ENCODE data around the gene MAPK11.

MAPK11 gene

DNA sequence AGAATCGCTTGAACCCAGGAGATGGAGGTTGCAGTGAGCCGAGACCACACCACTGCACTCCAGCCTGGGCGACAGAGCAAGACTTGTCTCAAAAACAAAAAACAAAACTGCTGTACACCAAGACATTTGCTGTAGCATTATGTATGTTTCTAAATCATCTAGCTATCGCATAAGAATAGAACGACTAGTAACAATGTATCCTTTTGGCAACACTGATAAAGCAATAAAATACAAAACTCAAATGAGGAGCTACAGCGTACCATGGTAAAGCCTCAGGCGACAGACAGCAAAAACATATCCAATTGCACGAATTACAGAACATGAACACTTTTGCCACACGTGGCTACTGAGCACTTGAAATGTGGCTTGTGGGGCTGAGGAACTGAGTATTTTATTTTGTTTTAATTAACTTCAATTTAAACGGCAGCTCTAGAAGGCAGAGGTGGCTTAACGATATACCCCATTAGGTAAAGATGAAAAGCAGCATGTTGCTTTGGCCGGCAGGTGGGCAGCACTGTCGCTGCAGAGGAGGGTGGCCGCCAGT is 27.7 kb downstream of the MAPK11 start:
- peak overlapping the region; percentile 93 for H3K4me2 ChIP-seq (ENCODE audit: low read depth, low read length, poor library complexity, severe bottlenecking)
- peaks cover 28% of the 10 kb centered on the region for H3K4me1 ChIP-seq (ENCODE audit: insufficient read depth, low read length, poor library complexity, severe bottlenecking)
- no peak overlapping the region for H2AFZ ChIP-seq (ENCODE audit: low read length)
- H3K4me3 ChIP-seq (ENCODE audit: low read length, poor library complexity, severe bottlenecking), result peak overlapping the region; percentile 93
- H3K36me3 ChIP-seq (ENCODE audit: insufficient read depth, low read length), result no peaks in the 10 kb centered on the region
- no peaks in the 10 kb centered on the region for H3K9me2 ChIP-seq (replicated peaks; ENCODE audit: low read depth, low read length)
- peak overlapping the region; percentile 61 for H3K9ac ChIP-seq (ENCODE audit: low read depth, low read length, poor library complexity, severe bottlenecking)
- H4K20me1 ChIP-seq (ENCODE audit: insufficient read depth, low read length, poor library complexity, severe bottlenecking), result peaks cover 25% of the 10 kb centered on the region
- TF ChIP-seq, protein P1, sequence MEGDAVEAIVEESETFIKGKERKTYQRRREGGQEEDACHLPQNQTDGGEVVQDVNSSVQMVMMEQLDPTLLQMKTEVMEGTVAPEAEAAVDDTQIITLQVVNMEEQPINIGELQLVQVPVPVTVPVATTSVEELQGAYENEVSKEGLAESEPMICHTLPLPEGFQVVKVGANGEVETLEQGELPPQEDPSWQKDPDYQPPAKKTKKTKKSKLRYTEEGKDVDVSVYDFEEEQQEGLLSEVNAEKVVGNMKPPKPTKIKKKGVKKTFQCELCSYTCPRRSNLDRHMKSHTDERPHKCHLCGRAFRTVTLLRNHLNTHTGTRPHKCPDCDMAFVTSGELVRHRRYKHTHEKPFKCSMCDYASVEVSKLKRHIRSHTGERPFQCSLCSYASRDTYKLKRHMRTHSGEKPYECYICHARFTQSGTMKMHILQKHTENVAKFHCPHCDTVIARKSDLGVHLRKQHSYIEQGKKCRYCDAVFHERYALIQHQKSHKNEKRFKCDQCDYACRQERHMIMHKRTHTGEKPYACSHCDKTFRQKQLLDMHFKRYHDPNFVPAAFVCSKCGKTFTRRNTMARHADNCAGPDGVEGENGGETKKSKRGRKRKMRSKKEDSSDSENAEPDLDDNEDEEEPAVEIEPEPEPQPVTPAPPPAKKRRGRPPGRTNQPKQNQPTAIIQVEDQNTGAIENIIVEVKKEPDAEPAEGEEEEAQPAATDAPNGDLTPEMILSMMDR (conservative IDR thresholded peaks at IDR 0.05; ENCODE audit: low read length), result no peak
- no peak for TF ChIP-seq EZH2phosphoT487 (IDR thresholded peaks at IDR 0.05; ENCODE audit: borderline replicate concordance)
- no peaks in the 10 kb centered on the region for H3F3A ChIP-seq (ENCODE audit: low read depth)
- H3K79me2 ChIP-seq (ENCODE audit: insufficient read depth, low read length), result peaks cover 72% of the 10 kb centered on the region
- no peaks in the 10 kb centered on the region for H3K9me3 ChIP-seq (ENCODE audit: insufficient read depth, low read depth, low read length)
- H3K27me3 ChIP-seq (ENCODE audit: insufficient read depth, low read length, poor library complexity, severe bottlenecking), result no peaks in the 10 kb centered on the region

DNA sequence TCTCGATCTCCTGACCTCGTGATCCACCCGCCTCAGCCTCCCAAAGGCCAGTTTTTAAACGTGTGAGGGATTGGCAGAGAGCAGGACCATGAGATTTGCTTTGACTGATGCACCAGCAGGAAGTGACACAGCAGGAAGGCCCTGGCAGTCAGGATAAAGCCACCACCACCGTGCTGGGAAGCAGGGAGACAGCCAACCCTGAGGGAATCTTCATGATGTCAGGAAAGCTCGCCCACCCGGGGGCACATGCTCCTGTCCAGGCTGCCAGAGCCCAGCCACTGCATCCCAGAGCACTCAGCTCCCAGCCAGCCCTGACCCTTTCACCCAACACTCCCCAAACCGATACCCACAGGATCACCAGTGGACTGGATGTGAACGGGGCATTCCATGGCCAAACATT is 31.4 kb downstream of the MAPK11 start:
- TF ChIP-seq, protein P1 (conservative IDR thresholded peaks at IDR 0.05; ENCODE audit: low read length), result no peak
- no peak for TF ChIP-seq EZH2phosphoT487 (IDR thresholded peaks at IDR 0.05; ENCODE audit: borderline replicate concordance)
- peaks cover 17% of the 10 kb centered on the region for H3K4me1 ChIP-seq (ENCODE audit: insufficient read depth, low read length, poor library complexity, severe bottlenecking)
- H3K4me3 ChIP-seq (ENCODE audit: low read length, poor library complexity, severe bottlenecking), result no peak overlapping the region
- H3K27me3 ChIP-seq (ENCODE audit: insufficient read depth, low read length, poor library complexity, severe bottlenecking), result no peaks in the 10 kb centered on the region
- H3K79me2 ChIP-seq (ENCODE audit: insufficient read depth, low read length), result peaks cover 70% of the 10 kb centered on the region
- H3K36me3 ChIP-seq (ENCODE audit: insufficient read depth, low read length), result no peaks in the 10 kb centered on the region; the same call in 1 of the 2 replicates
- H3K9me3 ChIP-seq (ENCODE audit: insufficient read depth, low read depth, low read length), result no peaks in the 10 kb centered on the region
- H4K20me1 ChIP-seq (ENCODE audit: insufficient read depth, low read length, poor library complexity, severe bottlenecking), result peaks cover 15% of the 10 kb centered on the region
- no peak overlapping the region for H2AFZ ChIP-seq (ENCODE audit: low read length)
- no peaks in the 10 kb centered on the region for H3F3A ChIP-seq (ENCODE audit: low read depth)
- H3K9me2 ChIP-seq (replicated peaks; ENCODE audit: low read depth, low read length), result no peaks in the 10 kb centered on the region
- no peak overlapping the region for H3K9ac ChIP-seq (ENCODE audit: low read depth, low read length, poor library complexity, severe bottlenecking)
- no peak overlapping the region for H3K4me2 ChIP-seq (ENCODE audit: low read depth, low read length, poor library complexity, severe bottlenecking)

DNA sequence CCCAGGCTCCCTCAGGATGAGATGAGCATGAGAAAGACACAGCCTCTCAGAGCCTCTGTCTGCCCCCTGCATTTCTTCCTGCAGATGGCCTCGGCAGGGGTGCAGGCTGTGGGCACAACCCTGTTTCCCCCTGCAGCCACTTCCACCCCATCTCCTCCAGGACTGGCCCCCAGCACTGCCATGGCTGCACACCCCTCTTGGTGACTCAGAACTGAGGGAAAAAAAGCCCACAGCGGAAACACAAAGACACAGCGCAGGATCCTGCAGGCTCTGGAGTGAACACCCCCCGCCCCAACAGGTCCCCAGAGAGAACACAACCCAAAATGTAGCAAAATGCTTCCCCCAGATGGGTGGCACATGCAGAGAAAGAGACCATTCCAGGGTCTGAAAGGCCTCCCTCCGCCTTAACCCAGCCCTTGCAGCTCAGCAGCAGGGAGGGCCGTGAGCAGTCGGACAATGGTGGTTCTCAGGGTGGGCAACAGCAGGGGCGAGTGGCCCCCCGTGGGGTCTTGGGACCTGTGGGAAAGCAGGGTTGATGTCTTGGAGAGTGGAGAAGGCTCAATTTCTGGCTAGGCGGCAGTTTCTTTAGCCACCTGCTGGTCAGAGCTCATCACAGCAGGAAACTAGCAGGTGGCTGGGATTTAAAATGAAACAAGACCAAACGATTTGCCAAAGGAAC is 33.3 kb downstream of the MAPK11 start:
- Histone ChIP-seq H3K36me3 (ENCODE audit: insufficient read depth, low read length) (peaks cover 9% of the 10 kb centered on the region; the same call in 1 of the 2 replicates), H3K27me3 (ENCODE audit: insufficient read depth, low read length, poor library complexity, severe bottlenecking) (no peaks in the 10 kb centered on the region), H3K4me3 (ENCODE audit: low read length, poor library complexity, severe bottlenecking) (no peak overlapping the region), H3F3A (ENCODE audit: low read depth) (no peaks in the 10 kb centered on the region), H3K9ac (ENCODE audit: low read depth, low read length, poor library complexity, severe bottlenecking) (no peak overlapping the region), H3K9me2 (replicated peaks; ENCODE audit: low read depth, low read length) (no peaks in the 10 kb centered on the region), H3K4me2 (ENCODE audit: low read depth, low read length, poor library complexity, severe bottlenecking) (no peak overlapping the region), H3K4me1 (ENCODE audit: insufficient read depth, low read length, poor library complexity, severe bottlenecking) (peaks cover 10% of the 10 kb centered on the region), H2AFZ (ENCODE audit: low read length) (no peak overlapping the region), H4K20me1 (ENCODE audit: insufficient read depth, low read length, poor library complexity, severe bottlenecking) (peaks cover 7% of the 10 kb centered on the region), H3K79me2 (ENCODE audit: insufficient read depth, low read length) (peaks cover 53% of the 10 kb centered on the region; the same call in 1 of the 2 replicates), H3K9me3 (ENCODE audit: insufficient read depth, low read depth, low read length) (no peaks in the 10 kb centered on the region)
- TF ChIP-seq, protein P1 (conservative IDR thresholded peaks at IDR 0.05; ENCODE audit: low read length), result peak; percentile 64
- TF ChIP-seq EZH2phosphoT487 (IDR thresholded peaks at IDR 0.05; ENCODE audit: borderline replicate concordance), result no peak
